Activated T-helper 1 cell treated with anti-CD3 and anti-CD28 coated beads, Interleukin-12 subunit alpha, Interleukin-12 subunit beta, Interleukin-2, Interleukin-4 antibody, amounts not matched to agents 30 ng/mL and 10 ng/mL and 1 ng/mL, durations not matched to agents 14 hours and 24 hours and 36 hours (primary cell): ENCODE results near the gene LIPH. TPM values are rescaled to one million over a fixed set of nuclear protein-coding genes. Genes with fewer than 3 reads are reported as not detected.
"Not testable (repeated sequence)": the region's sequence is repeated elsewhere in the genome, so short reads cannot be mapped to it uniquely, and the experiment has no call there.

Source experiments
- DNase-seq: peaks from one replicate; pipeline ENCODE4 v3.0.0; 2021; ENCODE audit warnings: low spot score
- H3K27ac Mint-ChIP-seq: one replicate; pipeline ENCODE4 v1.8.0; 2021; ENCODE audit warnings: mild to moderate bottlenecking, mixed read lengths
- H3K27me3 Mint-ChIP-seq: one replicate; pipeline ENCODE4 v1.8.0; 2022; ENCODE audit warnings: mild to moderate bottlenecking, moderate library complexity, mixed read lengths; ENCODE audit not compliant: insufficient read depth
- H3K36me3 Mint-ChIP-seq: one replicate; pipeline ENCODE4 v1.8.0; 2021; ENCODE audit warnings: low read depth, mixed read lengths
- H3K4me1 Mint-ChIP-seq: one replicate; pipeline ENCODE4 v1.8.0; 2021; ENCODE audit warnings: low read depth, mixed read lengths
- H3K4me3 Mint-ChIP-seq: one replicate; pipeline ENCODE4 v1.8.0; 2021; ENCODE audit warnings: mild to moderate bottlenecking, moderate library complexity, mixed read lengths
- H3K9me3 Mint-ChIP-seq: one replicate; pipeline ENCODE4 v1.8.0; 2021; ENCODE audit warnings: mixed read lengths
- intact Hi-C: fragments of 100-400 bp; cut with micrococcal nuclease; formaldehyde crosslinking; loops from one replicate; pipeline ENCODE4 v1.15.1; 2024
- total RNA-seq: library from RNA; stranded (reverse); gene quantifications from 2 replicates; pipeline ENCODE4 v1.2.3, GENCODE V29; 2022

The LIPH gene
- not detected in 2 replicates for total RNA-seq

DNA sequence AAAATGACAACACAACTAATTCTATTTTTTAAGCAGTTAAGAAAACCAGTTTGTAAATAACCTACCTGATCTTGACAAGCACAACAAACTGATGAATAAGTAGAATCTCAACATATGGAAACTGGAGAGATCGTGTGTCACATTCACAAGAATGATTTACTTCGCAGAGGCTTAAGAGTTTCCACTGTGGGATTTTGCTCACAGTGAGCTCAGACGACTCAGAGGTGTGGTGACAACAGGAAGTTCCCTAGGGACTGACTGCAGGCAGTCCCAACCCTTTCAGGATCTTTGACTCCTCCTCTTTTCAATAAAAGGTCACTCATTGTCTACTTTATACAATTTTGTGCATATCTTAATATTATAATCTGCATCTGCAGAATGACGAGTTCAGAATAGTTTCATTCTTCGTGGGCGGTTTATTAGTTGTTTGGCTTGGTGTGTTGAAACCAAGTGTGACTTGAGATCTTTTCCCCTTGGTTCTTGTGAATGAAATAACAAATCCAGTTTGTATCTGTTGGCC, at the start of gene LIPH:
LIPH (minus strand) TSS at position 231 of the 520 bp plus-strand sequence; CDS start at position 114, 117 bp downstream.
- Mint-ChIP-seq H3K4me1 (peaks cover 9% of the 10 kb centered on the region), H3K27me3 (no peaks in the 10 kb centered on the region), H3K27ac (peak within 1 kb of the TSS; percentile 42), H3K9me3 (no peaks in the 10 kb centered on the region), H3K36me3 (no peaks in the 10 kb centered on the region), H3K4me3 (no peak within 1 kb of the TSS)
- DNase-seq = no peak
- intact Hi-C loops = loop anchor here (2.0 kb wide), 1 partner anchor 54 kb away; the partner anchor contains the start of gene TMEM41A

DNA sequence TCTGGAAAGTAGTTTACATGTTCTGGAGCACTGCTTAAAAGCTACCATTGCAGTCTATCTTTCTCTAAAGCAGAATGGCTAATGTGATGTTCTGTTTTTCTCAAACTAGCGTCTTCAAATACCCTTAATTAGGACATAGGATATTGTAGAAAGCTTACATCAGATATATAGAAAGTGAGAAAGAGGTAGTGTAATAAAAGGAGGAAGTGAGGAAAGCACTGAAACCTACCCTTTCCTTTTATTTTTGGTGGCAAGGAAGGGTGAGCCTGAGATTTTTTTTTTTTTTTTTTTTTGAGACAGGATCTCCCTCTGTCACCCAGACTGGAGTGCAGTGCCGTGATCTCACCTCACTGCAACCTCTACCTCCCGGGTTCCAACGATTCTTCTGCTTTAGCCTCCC, 43.1 kb upstream of the LIPH start:
- Mint-ChIP-seq H3K9me3 (no peaks in the 10 kb centered on the region), H3K27ac (no peak overlapping the region), H3K27me3 (no peaks in the 10 kb centered on the region), H3K36me3 (peaks cover 17% of the 10 kb centered on the region), H3K4me1 (peaks cover 5% of the 10 kb centered on the region), H3K4me3 (no peak overlapping the region)
- intact Hi-C loops = no loop called here
- no peak for DNase-seq

DNA sequence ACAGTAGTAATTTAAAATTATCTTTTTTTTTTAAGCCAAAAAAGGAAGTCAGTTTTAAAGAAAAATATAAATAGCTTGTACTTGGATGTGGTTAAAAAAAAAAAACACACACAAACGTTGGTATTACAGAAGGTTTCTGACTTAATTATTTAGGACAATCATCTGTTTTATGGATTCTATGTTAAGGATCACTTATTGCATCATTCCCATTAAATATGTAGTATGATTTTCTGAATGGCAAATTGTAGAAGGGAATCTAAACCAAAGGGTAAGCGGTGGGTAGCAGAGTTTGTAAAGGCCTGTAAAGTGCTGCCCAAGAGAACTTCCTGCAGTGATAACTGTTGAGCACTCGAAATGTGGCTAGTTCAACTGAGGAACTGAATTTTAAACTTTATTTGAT, 41.7 kb upstream of the LIPH start:
- H3K36me3 Mint-ChIP-seq = peaks cover 9% of the 10 kb centered on the region
- no peak overlapping the region for H3K4me3 Mint-ChIP-seq
- peaks cover 5% of the 10 kb centered on the region for H3K4me1 Mint-ChIP-seq
- H3K27me3 Mint-ChIP-seq = no peaks in the 10 kb centered on the region
- DNase-seq = no peak
- no peaks in the 10 kb centered on the region for H3K9me3 Mint-ChIP-seq
- no peak overlapping the region for H3K27ac Mint-ChIP-seq
- intact Hi-C loops = no loop called here

DNA sequence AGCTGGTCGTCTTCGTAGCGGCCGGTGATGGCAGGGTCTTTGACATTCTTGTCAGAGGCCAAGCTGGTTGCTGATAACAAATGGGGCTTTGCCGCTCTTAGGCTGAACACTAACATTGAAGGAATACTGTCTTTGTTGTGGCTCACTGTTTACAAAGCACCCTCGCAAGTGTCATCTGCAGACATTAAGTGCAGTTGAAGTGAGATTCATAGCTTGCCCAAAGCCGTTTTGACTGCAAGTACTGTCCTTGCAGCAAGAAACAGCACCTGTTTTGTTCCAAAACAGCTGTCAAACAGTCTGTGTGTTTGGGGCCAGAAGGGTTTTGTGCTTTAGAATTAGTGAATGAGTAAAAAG, 34.3 kb upstream of the LIPH start:
- Mint-ChIP-seq H3K36me3 (no peaks in the 10 kb centered on the region), H3K27ac (peak overlapping the region; percentile 86), H3K9me3 (no peaks in the 10 kb centered on the region), H3K4me3 (peak overlapping the region; percentile 86), H3K27me3 (no peaks in the 10 kb centered on the region), H3K4me1 (peaks cover 20% of the 10 kb centered on the region)
- DNase-seq = no peak
- intact Hi-C loops = loop anchor here (1.0 to 5.0 kb wide), 5 partner anchors 87 to 1402 kb away; partner anchors contain the start of genes DNAJB11, TMEM41A and VPS8

DNA sequence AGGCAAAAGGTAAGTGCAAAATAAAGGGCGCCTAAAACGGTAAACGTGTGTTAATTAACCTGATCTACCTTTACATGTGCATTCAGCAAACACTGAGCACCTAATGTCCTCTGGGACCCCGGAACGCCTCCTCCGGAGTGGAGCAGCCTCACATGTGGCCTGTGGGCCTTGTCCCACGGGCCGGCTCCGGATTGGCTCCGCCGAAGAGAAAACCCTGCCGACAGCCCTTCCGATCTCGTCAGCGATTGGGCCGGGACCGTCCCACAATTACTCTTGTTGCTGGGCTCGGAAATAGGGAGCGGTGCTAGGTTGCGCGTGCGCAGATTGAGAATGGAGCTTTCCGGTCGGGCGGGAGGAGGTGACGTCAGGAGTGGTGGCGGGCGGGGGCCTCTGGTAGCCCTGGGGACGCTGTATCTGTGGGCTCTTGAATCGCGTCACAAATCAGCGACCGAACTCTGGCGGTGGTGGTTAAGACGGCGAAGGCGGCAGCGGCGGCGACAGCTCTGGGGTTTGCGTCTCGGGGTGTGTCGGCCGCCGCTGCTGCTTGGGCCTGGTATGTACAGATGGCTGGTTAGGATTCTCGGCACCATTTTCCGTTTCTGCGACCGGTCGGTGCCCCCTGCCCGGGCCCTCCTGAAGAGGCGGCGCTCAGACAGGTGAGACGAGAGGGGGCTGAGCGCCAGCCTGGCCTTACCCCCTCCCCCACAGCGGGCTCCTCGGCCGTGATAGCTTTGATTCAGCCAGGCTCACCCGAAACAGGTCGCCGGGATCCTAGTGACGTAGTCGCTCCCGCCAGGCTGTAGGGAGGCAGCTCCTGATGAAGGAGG, 33.7 kb upstream of the LIPH start, which contains the start of gene SENP2:
SENP2 (plus strand) TSS at position 437 of the 827 bp plus-strand sequence; CDS start at position 556, 119 bp downstream.
- Mint-ChIP-seq H3K27ac (peak within 1 kb of the TSS; percentile 86), H3K4me3 (peak within 1 kb of the TSS; percentile 86), H3K27me3 (no peaks in the 10 kb centered on the region), H3K36me3 (no peaks in the 10 kb centered on the region), H3K4me1 (peaks cover 20% of the 10 kb centered on the region), H3K9me3 (no peaks in the 10 kb centered on the region)
- peak; percentile 99 for DNase-seq
- intact Hi-C loops = loop anchor here (1.0 to 5.0 kb wide), 5 partner anchors 87 to 1401 kb away; partner anchors contain the start of genes DNAJB11, TMEM41A and VPS8

DNA sequence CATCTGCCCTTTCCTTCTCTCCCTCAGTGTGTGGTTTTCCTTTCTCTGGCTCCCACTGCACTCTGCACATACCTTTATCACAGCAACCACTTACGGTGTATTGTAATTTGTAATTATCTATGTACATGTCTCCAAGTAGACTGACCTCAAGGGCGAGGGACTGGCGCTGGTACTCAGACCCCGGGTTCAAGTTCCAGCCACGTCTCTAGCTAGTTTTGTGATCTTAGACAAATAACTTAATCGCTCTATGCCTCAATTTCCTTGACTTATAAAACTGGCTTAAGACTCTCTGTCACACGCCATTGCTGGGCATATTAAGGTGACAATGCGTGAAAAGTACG, 33.1 kb upstream of the LIPH start:
- intact Hi-C loops = loop anchor here (5.0 kb wide), 1 partner anchor 773 kb away; the partner anchor contains the start of gene VPS8
- H3K9me3 Mint-ChIP-seq = no peaks in the 10 kb centered on the region

DNA sequence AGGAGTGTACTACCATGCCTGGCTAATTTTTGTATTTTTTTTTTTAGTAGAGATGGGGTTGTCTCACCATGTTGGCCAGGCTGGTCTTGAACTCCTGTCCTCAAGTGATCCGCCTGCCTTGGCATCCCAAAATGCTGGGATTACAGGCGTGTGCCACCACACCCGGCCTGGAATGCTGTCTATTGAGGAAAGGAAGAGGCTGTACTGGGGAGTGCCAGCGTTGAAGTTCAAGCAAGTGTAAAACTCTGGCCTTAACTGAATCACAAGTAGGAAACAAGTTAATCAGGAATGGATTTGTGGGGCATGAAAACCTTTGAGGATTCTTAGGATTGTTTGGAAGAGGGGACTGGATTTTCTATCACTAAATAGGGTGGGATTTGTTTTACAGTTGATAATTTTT, 32.3 kb upstream of the LIPH start:
- Mint-ChIP-seq H3K4me3 (peak overlapping the region; percentile 56), H3K27me3 (no peaks in the 10 kb centered on the region), H3K9me3 (no peaks in the 10 kb centered on the region), H3K36me3 (no peaks in the 10 kb centered on the region), H3K4me1 (peaks cover 20% of the 10 kb centered on the region), H3K27ac (peak overlapping the region; percentile 53)
- DNase-seq = no peak
- intact Hi-C loops = loop anchor here (5.0 kb wide), 1 partner anchor 772 kb away; the partner anchor contains the start of gene VPS8

More for the DNA sequence above, 33.1 kb upstream of the LIPH start:
- H3K27ac Mint-ChIP-seq = peak overlapping the region; percentile 86
- no peak for DNase-seq
- peaks cover 20% of the 10 kb centered on the region for H3K4me1 Mint-ChIP-seq
- H3K4me3 Mint-ChIP-seq = peak overlapping the region; percentile 86
- no peaks in the 10 kb centered on the region for H3K36me3 Mint-ChIP-seq
- no peaks in the 10 kb centered on the region for H3K27me3 Mint-ChIP-seq

DNA sequence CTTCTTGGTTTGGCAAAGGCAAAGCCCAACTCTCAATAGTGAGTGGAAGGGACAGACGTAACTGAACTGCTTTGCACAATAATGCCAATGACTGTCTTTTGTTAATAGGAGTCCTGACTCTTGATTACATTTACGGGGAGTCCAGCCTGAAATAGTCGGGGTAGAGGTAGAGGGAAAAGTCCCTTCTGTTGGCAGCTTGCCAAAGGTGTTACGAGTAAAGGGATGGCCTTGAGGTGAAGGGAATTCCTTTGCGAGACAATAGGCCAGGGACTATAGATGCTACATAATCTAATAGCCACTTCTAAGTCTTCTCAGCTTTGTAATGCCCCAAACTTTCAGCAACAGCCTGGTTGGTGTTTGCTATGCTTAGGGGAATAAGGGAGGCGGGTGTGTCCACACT, 31.5 kb upstream of the LIPH start:
- Mint-ChIP-seq H3K27me3 (no peaks in the 10 kb centered on the region), H3K36me3 (no peaks in the 10 kb centered on the region), H3K4me1 (peaks cover 20% of the 10 kb centered on the region), H3K4me3 (no peak overlapping the region), H3K9me3 (no peaks in the 10 kb centered on the region), H3K27ac (no peak overlapping the region)
- intact Hi-C loops = no loop called here
- DNase-seq = no peak

DNA sequence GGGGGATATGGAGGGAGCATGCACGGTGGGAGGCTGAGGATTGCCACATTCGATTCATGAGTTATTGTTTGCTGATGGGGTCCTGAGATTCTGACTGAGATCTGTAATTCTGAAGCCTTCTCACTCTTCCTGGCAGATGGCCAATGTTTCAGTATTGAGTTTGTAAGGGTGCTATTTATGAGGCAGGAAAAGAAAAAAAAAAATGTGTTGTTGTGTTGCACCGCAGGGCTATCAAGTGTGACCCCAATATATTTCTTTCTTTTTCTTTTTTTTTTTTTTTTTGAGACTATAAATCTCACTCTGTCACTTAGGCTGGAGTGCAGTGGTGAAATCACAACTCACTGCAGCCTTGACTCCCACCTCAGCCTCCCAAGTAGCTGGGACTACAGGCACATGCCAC, 30.5 kb upstream of the LIPH start:
- peaks cover 13% of the 10 kb centered on the region for H3K4me1 Mint-ChIP-seq

DNA sequence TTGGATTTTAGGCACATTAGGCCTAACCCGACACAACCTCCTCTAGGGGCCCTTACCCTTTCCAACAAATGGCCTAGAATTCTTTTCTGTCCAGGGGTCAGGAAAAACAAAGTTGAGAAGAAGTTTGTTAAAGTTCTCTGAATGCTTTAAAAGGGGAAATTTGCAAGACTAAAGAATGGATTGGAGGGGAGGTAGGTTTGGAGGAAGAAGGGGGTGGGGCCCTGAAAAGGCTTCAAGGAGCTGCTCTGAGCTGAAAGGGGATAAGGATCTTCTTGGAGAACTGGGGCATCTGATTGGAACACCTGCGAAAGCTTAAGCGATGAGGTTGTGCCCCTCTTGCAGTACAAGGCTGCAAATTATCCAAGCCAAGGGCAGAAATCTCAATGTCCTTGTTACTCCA, 29.8 kb upstream of the LIPH start:
- Mint-ChIP-seq H3K4me1 (peaks cover 13% of the 10 kb centered on the region), H3K36me3 (no peaks in the 10 kb centered on the region), H3K27ac (no peak overlapping the region), H3K9me3 (no peaks in the 10 kb centered on the region), H3K27me3 (no peaks in the 10 kb centered on the region), H3K4me3 (no peak overlapping the region)
- intact Hi-C loops = no loop called here
- DNase-seq = no peak

More for the DNA sequence above, 30.5 kb upstream of the LIPH start:
- Mint-ChIP-seq H3K9me3 (no peaks in the 10 kb centered on the region), H3K27ac (no peak overlapping the region), H3K4me3 (no peak overlapping the region), H3K36me3 (no peaks in the 10 kb centered on the region), H3K27me3 (no peaks in the 10 kb centered on the region)
- no peak for DNase-seq
- intact Hi-C loops = no loop called here

DNA sequence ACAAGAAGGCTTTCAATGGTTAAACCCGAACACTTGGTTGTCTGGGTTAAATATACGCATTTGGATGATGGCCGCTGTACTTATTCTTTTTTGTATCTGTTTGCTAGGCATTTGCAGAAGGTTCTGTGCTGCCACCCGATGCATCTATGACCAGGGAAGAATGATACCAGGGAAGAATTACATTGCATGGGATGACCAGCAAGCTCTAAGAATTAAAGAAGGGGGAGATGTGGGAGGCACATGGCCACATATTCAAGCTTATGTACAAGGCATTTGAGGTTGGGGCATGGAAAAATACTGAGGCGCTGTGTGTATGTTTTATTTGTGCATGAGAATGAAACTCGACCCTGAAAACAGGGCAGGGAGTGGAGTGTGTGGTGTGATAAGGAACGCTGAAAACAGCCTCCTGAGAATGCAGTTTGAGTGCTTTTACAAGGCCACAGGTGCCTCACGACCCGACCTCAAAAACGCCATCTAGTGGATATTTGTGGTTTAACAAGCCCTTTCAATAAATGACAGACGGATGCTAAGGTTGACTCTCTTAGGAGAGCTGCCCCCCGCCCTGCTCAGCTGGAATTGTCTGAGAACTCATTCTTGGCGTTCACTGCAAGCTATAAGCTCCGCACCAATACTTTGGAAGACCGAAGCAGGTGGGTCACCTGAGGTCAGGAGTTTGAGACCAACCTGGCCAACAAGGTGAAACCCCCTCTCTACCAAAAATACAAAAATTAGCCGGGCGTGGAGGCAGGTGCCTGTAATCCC, 22.9 kb upstream of the LIPH start:
- not testable (repeated sequence) for H3K36me3 Mint-ChIP-seq, H3K27ac Mint-ChIP-seq, H3K27me3 Mint-ChIP-seq, H3K4me3 Mint-ChIP-seq, H3K4me1 Mint-ChIP-seq
- DNase-seq = peak; percentile 42
- peaks cover 18% of the 10 kb centered on the region for H3K9me3 Mint-ChIP-seq
- intact Hi-C loops = loop anchor here (1.0 kb wide), 1 partner anchor 221 kb away; no protein-coding TSS in a partner anchor

DNA sequence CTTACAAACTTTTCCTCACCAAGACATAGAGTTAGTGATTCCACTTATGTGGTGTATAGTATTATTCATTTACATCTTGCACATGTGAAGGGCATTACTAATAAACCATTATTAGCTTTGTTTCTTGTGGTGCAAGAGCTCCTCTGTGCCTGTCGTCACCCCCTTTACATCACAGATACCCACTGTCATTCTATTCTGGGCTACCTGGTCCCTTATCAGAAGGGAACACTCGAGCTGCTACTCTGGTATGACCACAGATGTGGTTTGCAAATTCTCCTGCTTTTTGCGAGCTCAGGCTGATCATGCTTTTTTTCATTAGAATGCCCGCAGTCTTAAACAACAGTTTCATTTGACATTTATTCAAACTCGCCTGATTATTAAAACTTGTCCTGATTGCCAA, 19.8 kb upstream of the LIPH start:
- Mint-ChIP-seq H3K9me3 (peaks cover 21% of the 10 kb centered on the region), H3K36me3 (no peaks in the 10 kb centered on the region), H3K27ac (no peak overlapping the region), H3K4me3 (no peak overlapping the region), H3K27me3 (no peaks in the 10 kb centered on the region), H3K4me1 (peaks cover 6% of the 10 kb centered on the region)
- intact Hi-C loops = no loop called here
- DNase-seq = no peak

DNA sequence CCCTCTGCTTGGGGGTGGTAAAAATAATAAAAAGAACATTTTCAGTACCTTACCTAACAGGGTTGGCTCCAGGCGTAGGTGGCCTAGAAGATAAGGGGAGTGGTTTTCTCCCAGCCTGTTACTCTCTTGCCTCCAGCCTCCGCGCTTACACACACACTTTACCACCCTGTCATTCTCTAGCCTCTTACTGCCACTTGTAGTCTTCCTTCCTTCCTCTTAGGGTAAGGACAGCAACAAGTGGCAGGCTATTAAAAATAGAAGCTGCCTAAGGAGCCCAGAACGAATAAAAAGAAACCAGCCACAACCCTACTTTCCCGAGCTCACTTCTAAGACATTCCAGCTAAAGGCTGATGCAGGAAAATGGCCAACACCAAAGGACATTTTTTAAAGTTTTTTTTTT, 9.6 kb upstream of the LIPH start:
- Mint-ChIP-seq H3K4me1 (peaks cover 10% of the 10 kb centered on the region), H3K36me3 (no peaks in the 10 kb centered on the region), H3K27me3 (peaks cover 5% of the 10 kb centered on the region), H3K4me3 (no peak overlapping the region), H3K9me3 (no peaks in the 10 kb centered on the region), H3K27ac (no peak overlapping the region)
- DNase-seq = no peak
- intact Hi-C loops = no loop called here
